Measurements from ENCODE around the gene OR5H2.
"Not testable (repeated sequence)": the region's sequence is repeated elsewhere in the genome, so short reads cannot be mapped to it uniquely, and the experiment has no call there.

OR5H2 gene

GRCh38 chr3:98246142-98246541, 36.2 kb upstream of the OR5H2 start:
- Histone ChIP-seq H3K9me3 (ENCODE audit: control insufficient read depth, low read length) (no peaks in the 10 kb centered on the region), H3K79me2 (no peaks in the 10 kb centered on the region), H2AFZ (no peak overlapping the region), H3K4me3 (ENCODE audit: low read depth, low read length) (no peak overlapping the region), H3K36me3 (ENCODE audit: control insufficient read depth, insufficient read depth, low read length) (no peaks in the 10 kb centered on the region), H3K4me1 (no peaks in the 10 kb centered on the region), H3K9ac (no peak overlapping the region), H3K27me3 (ENCODE audit: control insufficient read depth, insufficient read depth, low read length) (no peaks in the 10 kb centered on the region), H3K4me2 (ENCODE audit: low read length) (no peak overlapping the region), H3K27ac (no peak overlapping the region)
- TF ChIP-seq, protein P1, sequence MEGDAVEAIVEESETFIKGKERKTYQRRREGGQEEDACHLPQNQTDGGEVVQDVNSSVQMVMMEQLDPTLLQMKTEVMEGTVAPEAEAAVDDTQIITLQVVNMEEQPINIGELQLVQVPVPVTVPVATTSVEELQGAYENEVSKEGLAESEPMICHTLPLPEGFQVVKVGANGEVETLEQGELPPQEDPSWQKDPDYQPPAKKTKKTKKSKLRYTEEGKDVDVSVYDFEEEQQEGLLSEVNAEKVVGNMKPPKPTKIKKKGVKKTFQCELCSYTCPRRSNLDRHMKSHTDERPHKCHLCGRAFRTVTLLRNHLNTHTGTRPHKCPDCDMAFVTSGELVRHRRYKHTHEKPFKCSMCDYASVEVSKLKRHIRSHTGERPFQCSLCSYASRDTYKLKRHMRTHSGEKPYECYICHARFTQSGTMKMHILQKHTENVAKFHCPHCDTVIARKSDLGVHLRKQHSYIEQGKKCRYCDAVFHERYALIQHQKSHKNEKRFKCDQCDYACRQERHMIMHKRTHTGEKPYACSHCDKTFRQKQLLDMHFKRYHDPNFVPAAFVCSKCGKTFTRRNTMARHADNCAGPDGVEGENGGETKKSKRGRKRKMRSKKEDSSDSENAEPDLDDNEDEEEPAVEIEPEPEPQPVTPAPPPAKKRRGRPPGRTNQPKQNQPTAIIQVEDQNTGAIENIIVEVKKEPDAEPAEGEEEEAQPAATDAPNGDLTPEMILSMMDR (IDR thresholded peaks at IDR 0.05) = no peak

- H3K4me2 ChIP-seq (ENCODE audit: low read length); H2AFZ ChIP-seq; H3K9me3 ChIP-seq (ENCODE audit: control insufficient read depth, low read length); H3K9ac ChIP-seq; H3K4me3 ChIP-seq (ENCODE audit: low read depth, low read length); H3K4me1 ChIP-seq; H3K36me3 ChIP-seq (ENCODE audit: control insufficient read depth, insufficient read depth, low read length); H3K27me3 ChIP-seq (ENCODE audit: control insufficient read depth, insufficient read depth, low read length); H3K79me2 ChIP-seq; H3K27ac ChIP-seq: not testable (repeated sequence)
Measured at GRCh38 chr3:98256026-98256425, 26.3 kb upstream of the OR5H2 start.

DNA sequence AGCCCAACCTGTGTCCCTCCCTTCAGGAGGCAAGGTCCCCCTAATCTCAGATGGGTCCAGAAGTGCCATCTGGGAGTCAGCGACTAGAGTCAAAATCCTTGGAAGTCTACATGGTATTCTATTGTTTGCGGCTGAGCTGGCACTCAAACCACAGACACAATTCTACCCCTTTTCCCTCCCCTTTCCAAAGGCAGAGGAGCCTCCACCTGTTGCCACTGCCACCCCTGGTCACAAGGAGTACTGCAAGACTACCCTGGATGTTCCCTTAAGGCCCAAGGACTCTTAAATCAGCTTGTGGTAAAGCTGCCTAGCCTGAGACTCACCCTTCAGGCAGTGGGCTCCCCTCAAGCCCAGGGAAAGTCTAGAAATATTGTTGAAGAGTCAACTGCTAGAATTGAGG, 22.6 kb upstream of the OR5H2 start:
- H3K4me3 ChIP-seq (ENCODE audit: low read depth, low read length) = no peak overlapping the region
- H3K27me3 ChIP-seq (ENCODE audit: control insufficient read depth, insufficient read depth, low read length) = no peaks in the 10 kb centered on the region
- no peak overlapping the region for H2AFZ ChIP-seq
- no peaks in the 10 kb centered on the region for H3K36me3 ChIP-seq (ENCODE audit: control insufficient read depth, insufficient read depth, low read length)
- no peaks in the 10 kb centered on the region for H3K9me3 ChIP-seq (ENCODE audit: control insufficient read depth, low read length)
- H3K9ac ChIP-seq = no peak overlapping the region
- H3K4me1 ChIP-seq = no peaks in the 10 kb centered on the region
- TF ChIP-seq, protein P1 (IDR thresholded peaks at IDR 0.05) = no peak
- H3K79me2 ChIP-seq = no peaks in the 10 kb centered on the region
- no peak overlapping the region for H3K4me2 ChIP-seq (ENCODE audit: low read length)
- H3K27ac ChIP-seq = no peak overlapping the region

- no peaks in the 10 kb centered on the region for H3K4me1 ChIP-seq
- no peak overlapping the region for H3K27ac ChIP-seq
- no peaks in the 10 kb centered on the region for H3K36me3 ChIP-seq (ENCODE audit: control insufficient read depth, insufficient read depth, low read length)
- H2AFZ ChIP-seq = no peak overlapping the region
- H3K27me3 ChIP-seq (ENCODE audit: control insufficient read depth, insufficient read depth, low read length) = no peaks in the 10 kb centered on the region
- H3K4me3 ChIP-seq (ENCODE audit: low read depth, low read length) = no peak overlapping the region
- no peaks in the 10 kb centered on the region for H3K9me3 ChIP-seq (ENCODE audit: control insufficient read depth, low read length)
- H3K79me2 ChIP-seq = no peaks in the 10 kb centered on the region
- H3K4me2 ChIP-seq (ENCODE audit: low read length) = no peak overlapping the region
- TF ChIP-seq, protein P1 (IDR thresholded peaks at IDR 0.05) = no peak
- no peak overlapping the region for H3K9ac ChIP-seq
Measured at GRCh38 chr3:98262046-98262445, 20.3 kb upstream of the OR5H2 start.

- no peaks in the 10 kb centered on the region for H3K79me2 ChIP-seq
- H3K36me3 ChIP-seq (ENCODE audit: control insufficient read depth, insufficient read depth, low read length) = no peaks in the 10 kb centered on the region
- TF ChIP-seq, protein P1 (IDR thresholded peaks at IDR 0.05) = no peak
- H2AFZ ChIP-seq = no peak within 1 kb of the TSS
- H3K4me3 ChIP-seq (ENCODE audit: low read depth, low read length) = no peak within 1 kb of the TSS
- H3K9ac ChIP-seq = no peak within 1 kb of the TSS
- H3K4me2 ChIP-seq (ENCODE audit: low read length) = no peak within 1 kb of the TSS
- no peaks in the 10 kb centered on the region for H3K4me1 ChIP-seq
- H3K27ac ChIP-seq = no peak within 1 kb of the TSS
- no peaks in the 10 kb centered on the region for H3K9me3 ChIP-seq (ENCODE audit: control insufficient read depth, low read length)
- no peaks in the 10 kb centered on the region for H3K27me3 ChIP-seq (ENCODE audit: control insufficient read depth, insufficient read depth, low read length)
Measured at GRCh38 chr3:98263944-98264343, 18.4 kb upstream of the OR5H2 start, which contains the start of gene OR5H6. OR5H6 (plus strand) TSS chr3:98264244; CDS start chr3:98264333, 89 bp downstream.

Data from parathyroid adenoma (tissue), 2 donors.